RWPE2 (cell line): ENCODE data around the gene CDO1.

ENCODE experiments used
- ATAC-seq: fragments of 200-7000 bp; cut with Tn5 transposase; 3 replicates; pipeline ENCODE4 v1.9.1; 2021; ENCODE audit warnings: low read depth
- DNase-seq: peaks from one replicate; pipeline ENCODE4 v3.0.0-alpha.2; 2020; ENCODE audit warnings: low spot score
- H3K27ac ChIP-seq: fragments of 450-650 bp; 2 replicates; pipeline ENCODE4 v1.5.1; 2017; ENCODE audit warnings: mild to moderate bottlenecking; ENCODE audit not compliant: poor library complexity, severe bottlenecking
- H3K27me3 ChIP-seq: fragments of 250-450 bp; sonication (Bioruptor Pico); 2 replicates; pipeline ENCODE4 v1.5.1; 2021; ENCODE audit warnings: mild to moderate bottlenecking, moderate library complexity; ENCODE audit not compliant: insufficient read depth, poor library complexity, severe bottlenecking
- H3K36me3 ChIP-seq: fragments of 250-450 bp; sonication (Bioruptor Pico); 2 replicates; pipeline ENCODE4 v1.5.1; 2020; ENCODE audit warnings: low read depth, mild to moderate bottlenecking, moderate library complexity
- H3K4me1 ChIP-seq: fragments of 250-450 bp; sonication (Bioruptor Pico); 2 replicates; pipeline ENCODE4 v1.5.1; 2021; ENCODE audit warnings: mild to moderate bottlenecking, moderate library complexity; ENCODE audit not compliant: insufficient read depth, poor library complexity, severe bottlenecking
- H3K4me3 ChIP-seq: fragments of 250-450 bp; sonication (Bioruptor Pico); 2 replicates; pipeline ENCODE4 v1.5.1; 2021; ENCODE audit warnings: mild to moderate bottlenecking, moderate library complexity; ENCODE audit not compliant: severe bottlenecking
- H3K9me3 ChIP-seq: fragments of 250-450 bp; sonication (Bioruptor Pico); 2 replicates; pipeline ENCODE4 v1.5.1; 2021; ENCODE audit warnings: mild to moderate bottlenecking, moderate library complexity; ENCODE audit not compliant: severe bottlenecking
- TF ChIP-seq, protein P1 (sequence below): fragments of 450-650 bp; IDR thresholded peaks from one replicate; pipeline ENCODE4 v1.5.1; 2017; ENCODE audit warnings: mild to moderate bottlenecking, moderate library complexity; ENCODE audit not compliant: poor library complexity, severe bottlenecking

Gene CDO1

GRCh38 chr5:115798252-115798651 is 18.2 kb downstream of the CDO1 start:
- no peak for ATAC-seq
- no peak overlapping the region for H3K27ac ChIP-seq

GRCh38 chr5:115796656-115797055 is 19.8 kb downstream of the CDO1 start:
- Histone ChIP-seq H3K9me3 (no peaks in the 10 kb centered on the region), H3K36me3 (no peaks in the 10 kb centered on the region), H3K4me3 (no peak overlapping the region), H3K4me1 (no peaks in the 10 kb centered on the region), H3K27me3 (peaks cover 9% of the 10 kb centered on the region), H3K27ac (no peak overlapping the region)
- DNase-seq (no peak), ATAC-seq (no peak)
- TF ChIP-seq, protein P1, sequence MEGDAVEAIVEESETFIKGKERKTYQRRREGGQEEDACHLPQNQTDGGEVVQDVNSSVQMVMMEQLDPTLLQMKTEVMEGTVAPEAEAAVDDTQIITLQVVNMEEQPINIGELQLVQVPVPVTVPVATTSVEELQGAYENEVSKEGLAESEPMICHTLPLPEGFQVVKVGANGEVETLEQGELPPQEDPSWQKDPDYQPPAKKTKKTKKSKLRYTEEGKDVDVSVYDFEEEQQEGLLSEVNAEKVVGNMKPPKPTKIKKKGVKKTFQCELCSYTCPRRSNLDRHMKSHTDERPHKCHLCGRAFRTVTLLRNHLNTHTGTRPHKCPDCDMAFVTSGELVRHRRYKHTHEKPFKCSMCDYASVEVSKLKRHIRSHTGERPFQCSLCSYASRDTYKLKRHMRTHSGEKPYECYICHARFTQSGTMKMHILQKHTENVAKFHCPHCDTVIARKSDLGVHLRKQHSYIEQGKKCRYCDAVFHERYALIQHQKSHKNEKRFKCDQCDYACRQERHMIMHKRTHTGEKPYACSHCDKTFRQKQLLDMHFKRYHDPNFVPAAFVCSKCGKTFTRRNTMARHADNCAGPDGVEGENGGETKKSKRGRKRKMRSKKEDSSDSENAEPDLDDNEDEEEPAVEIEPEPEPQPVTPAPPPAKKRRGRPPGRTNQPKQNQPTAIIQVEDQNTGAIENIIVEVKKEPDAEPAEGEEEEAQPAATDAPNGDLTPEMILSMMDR: no peak

More at GRCh38 chr5:115798252-115798651, 18.2 kb downstream of the CDO1 start:
- DNase-seq: no peak
- H3K9me3 ChIP-seq: no peaks in the 10 kb centered on the region
- H3K27me3 ChIP-seq: peaks cover 3% of the 10 kb centered on the region
- H3K36me3 ChIP-seq: no peaks in the 10 kb centered on the region
- TF ChIP-seq, protein P1: no peak
- H3K4me1 ChIP-seq: no peaks in the 10 kb centered on the region
- no peak overlapping the region for H3K4me3 ChIP-seq

GRCh38 chr5:115795700-115796099 is 20.8 kb downstream of the CDO1 start:
- no peak overlapping the region for H3K4me3 ChIP-seq
- no peaks in the 10 kb centered on the region for H3K36me3 ChIP-seq
- TF ChIP-seq, protein P1: no peak
- DNase-seq (no peak), ATAC-seq (no peak)
- no peaks in the 10 kb centered on the region for H3K4me1 ChIP-seq
- no peak overlapping the region for H3K27ac ChIP-seq
- H3K27me3 ChIP-seq: peaks cover 11% of the 10 kb centered on the region
- H3K9me3 ChIP-seq: no peaks in the 10 kb centered on the region

- Histone ChIP-seq H3K9me3 (no peaks in the 10 kb centered on the region), H3K4me1 (no peaks in the 10 kb centered on the region), H3K27me3 (peaks cover 39% of the 10 kb centered on the region), H3K36me3 (no peaks in the 10 kb centered on the region), H3K4me3 (no peak overlapping the region), H3K27ac (no peak overlapping the region)
- ATAC-seq (no peak), DNase-seq (no peak)
- TF ChIP-seq, protein P1: no peak
Measured at GRCh38 chr5:115788440-115788839, 28.0 kb downstream of the CDO1 start.

- H3K27me3 ChIP-seq: peaks cover 39% of the 10 kb centered on the region
- no peak overlapping the region for H3K4me3 ChIP-seq
- TF ChIP-seq, protein P1: no peak
- H3K27ac ChIP-seq: no peak overlapping the region
- H3K9me3 ChIP-seq: no peaks in the 10 kb centered on the region
- no peak for ATAC-seq
- no peak for DNase-seq
- no peaks in the 10 kb centered on the region for H3K36me3 ChIP-seq
- no peaks in the 10 kb centered on the region for H3K4me1 ChIP-seq
Measured at GRCh38 chr5:115787426-115787825, 29.0 kb downstream of the CDO1 start.
